Type B pancreatic cell (in vitro differentiated cells): ENCODE results near the gene NOMO2. TPM values are rescaled to one million over a fixed set of nuclear protein-coding genes. Genes with fewer than 3 reads are reported as not detected.
"Not testable (repeated sequence)": the region's sequence is repeated elsewhere in the genome, so short reads cannot be mapped to it uniquely, and the experiment has no call there.

Source experiments
- DNase-seq: peaks from one replicate; pipeline ENCODE4 v3.0.0; 2021; ENCODE audit warnings: mixed read lengths; ENCODE audit not compliant: unreplicated experiment; ENCODE audit errors: extremely low spot score
- H3K27ac Mint-ChIP-seq: 2 replicates; pipeline ENCODE4 v1.8.0; 2021; ENCODE audit warnings: mild to moderate bottlenecking, mixed read lengths
- H3K27me3 Mint-ChIP-seq: 2 replicates; pipeline ENCODE4 v1.8.0; 2021; ENCODE audit warnings: mixed read lengths
- H3K36me3 Mint-ChIP-seq: 2 replicates; pipeline ENCODE4 v1.8.0; 2021; ENCODE audit warnings: mixed read lengths
- H3K4me1 Mint-ChIP-seq: one replicate; pipeline ENCODE4 v1.8.0; 2021; ENCODE audit warnings: mixed read lengths; ENCODE audit not compliant: unreplicated experiment
- H3K4me3 Mint-ChIP-seq: 2 replicates; pipeline ENCODE4 v1.8.0; 2021; ENCODE audit warnings: mild to moderate bottlenecking, mixed read lengths
- H3K9me3 Mint-ChIP-seq: 2 replicates; pipeline ENCODE4 v1.8.0; 2021; ENCODE audit warnings: mixed read lengths
- total RNA-seq: library from RNA; stranded (reverse); gene quantifications from 2 replicates; pipeline ENCODE4 v1.2.1, GENCODE V29; 2021; ENCODE audit warnings: low replicate concordance
- TF ChIP-seq, protein P1 (sequence below): fragments of 200-600 bp; sonication (generic); conservative IDR thresholded peaks from 2 replicates; pipeline ENCODE4 v1.5.0; 2021; ENCODE audit warnings: antibody characterized with exemption, mild to moderate bottlenecking

NOMO2 gene
- total RNA-seq, 1 donor from 2014 or later: 90.5 TPM

GRCh38 chr16:18591908-18592307 lies 30.0 kb upstream of the NOMO2 start:
- not testable (repeated sequence) for H3K27ac Mint-ChIP-seq, H3K4me3 Mint-ChIP-seq, DNase-seq, H3K36me3 Mint-ChIP-seq, H3K27me3 Mint-ChIP-seq, H3K4me1 Mint-ChIP-seq, H3K9me3 Mint-ChIP-seq
- TF ChIP-seq, protein P1, sequence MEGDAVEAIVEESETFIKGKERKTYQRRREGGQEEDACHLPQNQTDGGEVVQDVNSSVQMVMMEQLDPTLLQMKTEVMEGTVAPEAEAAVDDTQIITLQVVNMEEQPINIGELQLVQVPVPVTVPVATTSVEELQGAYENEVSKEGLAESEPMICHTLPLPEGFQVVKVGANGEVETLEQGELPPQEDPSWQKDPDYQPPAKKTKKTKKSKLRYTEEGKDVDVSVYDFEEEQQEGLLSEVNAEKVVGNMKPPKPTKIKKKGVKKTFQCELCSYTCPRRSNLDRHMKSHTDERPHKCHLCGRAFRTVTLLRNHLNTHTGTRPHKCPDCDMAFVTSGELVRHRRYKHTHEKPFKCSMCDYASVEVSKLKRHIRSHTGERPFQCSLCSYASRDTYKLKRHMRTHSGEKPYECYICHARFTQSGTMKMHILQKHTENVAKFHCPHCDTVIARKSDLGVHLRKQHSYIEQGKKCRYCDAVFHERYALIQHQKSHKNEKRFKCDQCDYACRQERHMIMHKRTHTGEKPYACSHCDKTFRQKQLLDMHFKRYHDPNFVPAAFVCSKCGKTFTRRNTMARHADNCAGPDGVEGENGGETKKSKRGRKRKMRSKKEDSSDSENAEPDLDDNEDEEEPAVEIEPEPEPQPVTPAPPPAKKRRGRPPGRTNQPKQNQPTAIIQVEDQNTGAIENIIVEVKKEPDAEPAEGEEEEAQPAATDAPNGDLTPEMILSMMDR: peak; percentile 61

- not testable (repeated sequence) for H3K27ac Mint-ChIP-seq, H3K36me3 Mint-ChIP-seq, DNase-seq, H3K4me3 Mint-ChIP-seq, H3K27me3 Mint-ChIP-seq, H3K9me3 Mint-ChIP-seq, H3K4me1 Mint-ChIP-seq
These were observed 29.5 kb upstream of the NOMO2 start for GRCh38 chr16:18591441-18591840.

GRCh38 chr16:18589806-18590205 lies 27.9 kb upstream of the NOMO2 start:
- H3K36me3 Mint-ChIP-seq, H3K9me3 Mint-ChIP-seq, H3K4me1 Mint-ChIP-seq, H3K4me3 Mint-ChIP-seq, H3K27ac Mint-ChIP-seq, H3K27me3 Mint-ChIP-seq, DNase-seq: not testable (repeated sequence)

DNA sequence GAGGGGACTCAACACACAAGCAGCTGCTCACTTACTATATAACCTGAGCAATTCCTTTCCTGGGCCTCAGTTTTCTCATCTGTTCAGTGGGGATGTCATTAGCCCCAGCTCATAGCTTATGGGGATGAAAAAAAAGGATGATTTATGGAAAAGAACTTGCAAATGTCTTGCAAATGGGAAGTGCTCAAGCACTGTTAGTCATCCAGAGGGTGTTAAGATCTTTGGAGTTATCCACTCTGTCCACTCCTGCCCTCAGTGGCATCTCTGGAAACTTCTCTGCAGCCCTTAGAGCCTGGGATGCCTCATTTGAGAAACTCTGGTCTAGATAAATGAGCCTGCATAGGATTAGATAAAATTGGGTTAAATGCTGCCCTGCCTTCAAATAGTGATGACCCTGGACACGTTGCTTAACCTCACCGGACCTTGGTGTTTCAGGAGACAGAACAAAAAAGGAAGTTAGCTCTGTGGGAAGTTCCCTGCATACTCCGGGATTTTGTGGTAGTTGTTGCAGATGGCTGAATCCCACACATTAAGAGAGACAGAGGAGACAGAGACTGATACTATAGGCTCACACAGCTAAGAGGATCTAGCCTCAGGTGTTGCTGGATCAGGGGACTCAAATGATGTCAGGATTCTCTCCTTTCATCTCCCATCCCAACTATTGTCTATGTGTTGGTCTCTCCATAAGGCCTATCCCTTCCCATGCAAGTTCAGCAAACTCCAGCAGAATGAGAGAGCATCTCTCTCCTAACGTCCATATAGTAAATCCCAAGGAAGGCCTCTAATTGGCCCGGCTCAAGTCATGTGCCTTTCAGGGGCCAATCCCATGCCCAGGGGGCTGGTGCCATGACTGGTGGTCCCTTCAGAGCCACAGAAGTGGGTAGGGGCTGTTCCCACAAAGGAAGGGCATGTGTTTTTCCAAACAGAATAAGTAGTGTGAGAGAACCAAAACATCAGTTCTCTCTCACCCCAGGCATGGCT lies 25.0 kb upstream of the NOMO2 start:
- not testable (repeated sequence) for H3K4me1 Mint-ChIP-seq, H3K27ac Mint-ChIP-seq, H3K36me3 Mint-ChIP-seq, H3K9me3 Mint-ChIP-seq, H3K27me3 Mint-ChIP-seq, H3K4me3 Mint-ChIP-seq, DNase-seq

DNA sequence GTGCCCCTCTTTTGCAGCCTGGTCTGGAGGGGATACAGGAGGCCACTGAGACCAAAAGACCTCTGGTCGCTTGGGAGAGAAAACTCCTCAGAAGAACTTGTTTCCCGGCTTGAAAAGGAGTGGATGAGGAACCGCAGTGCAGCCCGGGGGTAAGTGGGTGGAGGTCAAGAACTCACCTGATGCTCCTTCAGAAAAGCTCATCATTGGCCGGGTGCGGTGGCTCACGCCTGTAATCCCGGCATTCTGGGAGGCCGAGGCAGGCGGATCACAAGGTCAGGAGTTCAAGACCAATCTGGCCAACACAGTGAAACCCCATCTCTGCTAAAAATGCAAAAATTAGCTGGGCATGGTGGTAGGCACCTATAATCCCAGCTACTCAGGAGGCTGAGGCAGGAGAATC lies 23.9 kb upstream of the NOMO2 start:
- H3K36me3 Mint-ChIP-seq, H3K4me1 Mint-ChIP-seq, H3K9me3 Mint-ChIP-seq, H3K27me3 Mint-ChIP-seq, DNase-seq, H3K27ac Mint-ChIP-seq, H3K4me3 Mint-ChIP-seq: not testable (repeated sequence)

- no peak for DNase-seq
- H3K4me1 Mint-ChIP-seq: no peaks in the 10 kb centered on the region
- H3K9me3 Mint-ChIP-seq: no peaks in the 10 kb centered on the region
- no peaks in the 10 kb centered on the region for H3K27me3 Mint-ChIP-seq
- TF ChIP-seq, protein P1: no peak
- no peak overlapping the region for H3K4me3 Mint-ChIP-seq
- no peaks in the 10 kb centered on the region for H3K36me3 Mint-ChIP-seq
- no peak overlapping the region for H3K27ac Mint-ChIP-seq
These were observed 21.0 kb upstream of the NOMO2 start for GRCh38 chr16:18582902-18583301.

- not testable (repeated sequence) for H3K27ac Mint-ChIP-seq, H3K9me3 Mint-ChIP-seq, H3K4me3 Mint-ChIP-seq, H3K27me3 Mint-ChIP-seq, DNase-seq, H3K36me3 Mint-ChIP-seq, H3K4me1 Mint-ChIP-seq
These were observed 18.5 kb upstream of the NOMO2 start for GRCh38 chr16:18580396-18580795.

GRCh38 chr16:18579261-18579660 lies 17.4 kb upstream of the NOMO2 start:
- not testable (repeated sequence) for H3K27me3 Mint-ChIP-seq, H3K36me3 Mint-ChIP-seq, H3K4me3 Mint-ChIP-seq, H3K9me3 Mint-ChIP-seq, DNase-seq, H3K4me1 Mint-ChIP-seq, H3K27ac Mint-ChIP-seq

GRCh38 chr16:18577942-18578341 lies 16.0 kb upstream of the NOMO2 start:
- not testable (repeated sequence) for H3K36me3 Mint-ChIP-seq, DNase-seq, H3K27me3 Mint-ChIP-seq

GRCh38 chr16:18575945-18576344 lies 14.0 kb upstream of the NOMO2 start:
- not testable (repeated sequence) for H3K27ac Mint-ChIP-seq, H3K36me3 Mint-ChIP-seq, H3K27me3 Mint-ChIP-seq, H3K9me3 Mint-ChIP-seq, H3K4me3 Mint-ChIP-seq, H3K4me1 Mint-ChIP-seq, DNase-seq

More at GRCh38 chr16:18577942-18578341, 16.0 kb upstream of the NOMO2 start:
- H3K27ac Mint-ChIP-seq, H3K9me3 Mint-ChIP-seq, H3K4me3 Mint-ChIP-seq, H3K4me1 Mint-ChIP-seq: not testable (repeated sequence)

DNA sequence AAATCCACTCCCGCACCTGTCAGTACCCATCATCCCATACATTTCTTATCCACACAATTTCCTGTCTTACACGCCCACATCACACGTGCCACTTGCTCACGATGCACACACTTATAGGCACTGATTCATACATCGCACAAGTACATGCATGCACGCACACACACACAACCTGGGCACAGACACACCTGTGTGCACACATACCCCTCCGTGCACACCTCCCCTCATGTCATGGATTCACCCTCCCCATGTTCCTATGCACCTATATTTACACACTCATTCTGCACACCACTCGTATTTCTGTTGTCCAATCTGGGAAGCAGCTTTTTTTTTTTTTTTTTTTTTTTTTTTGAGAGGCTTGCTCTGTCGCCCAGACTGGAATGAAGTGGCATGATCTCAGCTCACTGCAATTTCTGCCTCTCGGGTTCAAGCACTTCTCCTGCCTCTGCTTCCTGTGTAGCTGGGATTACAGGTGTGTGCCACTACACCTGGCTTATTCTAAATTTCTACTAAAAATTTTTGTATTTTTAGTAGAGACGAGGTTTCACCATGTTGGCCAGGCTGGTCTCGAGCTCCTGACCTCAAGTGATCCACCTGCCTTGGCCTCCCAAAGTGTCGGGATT lies 13.5 kb upstream of the NOMO2 start:
- H3K4me3 Mint-ChIP-seq: not testable (repeated sequence)

GRCh38 chr16:18573887-18574286 lies 12.0 kb upstream of the NOMO2 start:
- H3K4me1 Mint-ChIP-seq, H3K4me3 Mint-ChIP-seq, H3K36me3 Mint-ChIP-seq, H3K27ac Mint-ChIP-seq, H3K9me3 Mint-ChIP-seq, H3K27me3 Mint-ChIP-seq, DNase-seq: not testable (repeated sequence)

More for the DNA sequence above, 13.5 kb upstream of the NOMO2 start:
- H3K4me1 Mint-ChIP-seq, H3K27me3 Mint-ChIP-seq, H3K9me3 Mint-ChIP-seq, H3K27ac Mint-ChIP-seq, H3K36me3 Mint-ChIP-seq, DNase-seq: not testable (repeated sequence)
